ENCODE data around the gene GIT2. TPM values are rescaled to one million over a fixed set of nuclear protein-coding genes. Genes with fewer than 3 reads are reported as not detected.
A peak's percentile ranks its signal among the peaks of the same experiment; 100 is the strongest.

Gene GIT2
- total RNA-seq, 3 donors from 2014 or later: 33.3 to 46.2 (median 39.6) TPM

DNA sequence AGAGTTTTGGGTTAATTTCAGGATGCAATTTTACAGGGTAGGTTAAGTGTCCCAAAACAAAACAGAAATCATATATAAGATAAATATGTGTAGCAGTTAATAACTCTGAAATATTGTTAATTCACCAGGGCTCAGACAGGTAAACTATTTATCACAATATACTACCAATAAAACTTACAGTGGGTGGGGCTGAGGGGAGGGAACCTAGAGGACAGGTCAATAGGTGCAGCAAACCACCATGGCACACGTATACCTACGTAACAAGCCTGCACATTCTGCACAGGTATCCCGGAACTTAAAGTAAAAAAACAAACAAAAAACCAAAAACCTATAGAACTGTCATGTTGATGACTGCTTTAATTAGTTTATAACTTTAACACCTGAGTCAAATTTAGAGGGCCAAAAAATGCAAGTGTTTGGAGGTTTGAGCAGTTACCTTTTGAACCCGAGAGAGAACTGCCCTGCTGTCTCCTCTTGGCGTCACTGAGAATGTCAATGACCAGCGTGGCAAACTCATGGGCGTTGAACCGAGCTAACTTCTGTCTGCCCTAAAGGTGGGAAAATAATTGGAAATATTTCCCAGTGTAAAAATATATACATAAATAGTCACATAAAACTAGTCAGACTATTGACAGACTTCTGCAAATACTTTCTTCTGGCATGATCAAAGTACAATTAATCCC is 36.6 kb downstream of the GIT2 start:
- intact Hi-C loops (cut with DNase I, micrococcal nuclease): no loop called here
- Histone ChIP-seq H3K9me3 (no peaks in the 10 kb centered on the region), H3K4me3 (no peak overlapping the region), H3K36me3 (ENCODE audit: low read depth) (no peaks in the 10 kb centered on the region), H3K4me1 (ENCODE audit: low read depth) (peaks cover 4% of the 10 kb centered on the region)
- DNase-seq (peak in 1 of 3 donors; percentile 35), ATAC-seq (peak; percentile 59)
- TF ChIP-seq, protein P1, sequence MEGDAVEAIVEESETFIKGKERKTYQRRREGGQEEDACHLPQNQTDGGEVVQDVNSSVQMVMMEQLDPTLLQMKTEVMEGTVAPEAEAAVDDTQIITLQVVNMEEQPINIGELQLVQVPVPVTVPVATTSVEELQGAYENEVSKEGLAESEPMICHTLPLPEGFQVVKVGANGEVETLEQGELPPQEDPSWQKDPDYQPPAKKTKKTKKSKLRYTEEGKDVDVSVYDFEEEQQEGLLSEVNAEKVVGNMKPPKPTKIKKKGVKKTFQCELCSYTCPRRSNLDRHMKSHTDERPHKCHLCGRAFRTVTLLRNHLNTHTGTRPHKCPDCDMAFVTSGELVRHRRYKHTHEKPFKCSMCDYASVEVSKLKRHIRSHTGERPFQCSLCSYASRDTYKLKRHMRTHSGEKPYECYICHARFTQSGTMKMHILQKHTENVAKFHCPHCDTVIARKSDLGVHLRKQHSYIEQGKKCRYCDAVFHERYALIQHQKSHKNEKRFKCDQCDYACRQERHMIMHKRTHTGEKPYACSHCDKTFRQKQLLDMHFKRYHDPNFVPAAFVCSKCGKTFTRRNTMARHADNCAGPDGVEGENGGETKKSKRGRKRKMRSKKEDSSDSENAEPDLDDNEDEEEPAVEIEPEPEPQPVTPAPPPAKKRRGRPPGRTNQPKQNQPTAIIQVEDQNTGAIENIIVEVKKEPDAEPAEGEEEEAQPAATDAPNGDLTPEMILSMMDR (IDR thresholded peaks at IDR 0.05): no peak

DNA sequence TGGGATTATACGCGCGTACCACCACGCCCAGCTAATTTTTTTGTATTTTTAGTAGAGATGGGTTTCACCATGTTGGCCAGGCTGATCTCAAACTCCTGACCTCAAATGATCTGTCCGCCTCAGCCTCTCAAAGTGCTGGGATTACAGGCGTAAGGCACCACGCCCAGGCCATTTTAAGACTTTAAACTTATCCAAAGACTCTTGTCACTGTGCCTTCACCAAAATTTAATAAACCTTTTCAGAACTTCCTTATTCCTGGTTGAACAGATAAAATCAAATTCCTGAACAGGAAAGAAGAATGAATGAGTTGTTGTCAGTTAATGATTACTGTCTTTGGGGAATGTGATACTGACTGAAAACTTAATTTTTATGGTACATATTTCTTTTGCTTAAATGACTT is 37.8 kb downstream of the GIT2 start:
- no peaks in the 10 kb centered on the region for H3K36me3 ChIP-seq (ENCODE audit: low read depth)
- ATAC-seq: peak; percentile 45
- DNase-seq: no peak
- TF ChIP-seq, protein P1 (IDR thresholded peaks at IDR 0.05): no peak
- H3K9me3 ChIP-seq: no peaks in the 10 kb centered on the region
- no peak overlapping the region for H3K4me3 ChIP-seq
- H3K4me1 ChIP-seq (ENCODE audit: low read depth): peaks cover 4% of the 10 kb centered on the region
- intact Hi-C loops (cut with DNase I, micrococcal nuclease): no loop called here

DNA sequence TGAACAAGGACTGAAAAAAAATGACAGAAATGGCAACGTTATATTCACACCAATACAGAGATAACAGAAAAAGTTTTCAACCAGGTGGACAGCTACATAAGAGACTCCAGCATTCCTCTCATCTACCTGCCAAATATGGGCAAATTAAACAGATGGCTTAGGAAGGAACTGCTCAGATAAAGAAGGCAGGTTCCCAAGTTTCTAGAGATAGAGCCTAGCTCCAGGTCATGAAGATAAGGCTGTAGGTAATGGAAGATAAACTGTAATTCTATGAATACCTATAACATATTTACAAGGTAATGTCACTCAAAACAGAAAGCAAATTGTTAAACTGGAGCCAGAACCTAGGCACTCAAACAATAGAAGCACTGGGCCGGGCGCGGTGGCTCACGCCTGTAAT is 42.5 kb downstream of the GIT2 start:
- ATAC-seq: peak; percentile 10
- TF ChIP-seq, protein P1 (IDR thresholded peaks at IDR 0.05): no peak
- H3K9me3 ChIP-seq: no peaks in the 10 kb centered on the region
- H3K4me1 ChIP-seq (ENCODE audit: low read depth): peaks cover 11% of the 10 kb centered on the region
- DNase-seq: no peak
- intact Hi-C loops (cut with DNase I, micrococcal nuclease): no loop called here
- H3K4me3 ChIP-seq: no peak overlapping the region
- H3K36me3 ChIP-seq (ENCODE audit: low read depth): peaks cover 3% of the 10 kb centered on the region

DNA sequence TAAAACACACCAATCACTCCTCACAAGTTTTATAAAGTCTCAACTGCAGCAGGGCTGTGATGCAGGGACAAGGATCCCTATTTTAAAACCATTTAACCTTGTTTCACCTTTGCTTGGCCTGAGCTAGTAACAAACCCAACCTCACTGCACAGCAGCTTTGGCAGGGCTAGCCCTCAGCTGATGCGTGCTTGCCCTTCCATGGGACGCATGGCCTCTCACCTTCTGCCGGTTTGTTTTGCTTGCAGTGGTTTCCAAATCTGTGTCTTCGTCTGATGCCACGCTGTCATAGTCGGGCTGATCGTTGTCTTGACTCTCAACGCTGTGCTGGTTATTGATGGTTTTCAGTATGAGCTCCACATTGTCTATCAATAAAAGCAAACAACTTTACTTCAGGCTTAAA is 43.3 kb downstream of the GIT2 start:
- TF ChIP-seq, protein P1 (IDR thresholded peaks at IDR 0.05): no peak
- DNase-seq (no peak), ATAC-seq (no peak)
- H3K9me3 ChIP-seq: no peaks in the 10 kb centered on the region
- peaks cover 14% of the 10 kb centered on the region for H3K4me1 ChIP-seq (ENCODE audit: low read depth)
- no peak overlapping the region for H3K4me3 ChIP-seq
- intact Hi-C loops (cut with DNase I, micrococcal nuclease): no loop called here
- H3K36me3 ChIP-seq (ENCODE audit: low read depth): peaks cover 3% of the 10 kb centered on the region

DNA sequence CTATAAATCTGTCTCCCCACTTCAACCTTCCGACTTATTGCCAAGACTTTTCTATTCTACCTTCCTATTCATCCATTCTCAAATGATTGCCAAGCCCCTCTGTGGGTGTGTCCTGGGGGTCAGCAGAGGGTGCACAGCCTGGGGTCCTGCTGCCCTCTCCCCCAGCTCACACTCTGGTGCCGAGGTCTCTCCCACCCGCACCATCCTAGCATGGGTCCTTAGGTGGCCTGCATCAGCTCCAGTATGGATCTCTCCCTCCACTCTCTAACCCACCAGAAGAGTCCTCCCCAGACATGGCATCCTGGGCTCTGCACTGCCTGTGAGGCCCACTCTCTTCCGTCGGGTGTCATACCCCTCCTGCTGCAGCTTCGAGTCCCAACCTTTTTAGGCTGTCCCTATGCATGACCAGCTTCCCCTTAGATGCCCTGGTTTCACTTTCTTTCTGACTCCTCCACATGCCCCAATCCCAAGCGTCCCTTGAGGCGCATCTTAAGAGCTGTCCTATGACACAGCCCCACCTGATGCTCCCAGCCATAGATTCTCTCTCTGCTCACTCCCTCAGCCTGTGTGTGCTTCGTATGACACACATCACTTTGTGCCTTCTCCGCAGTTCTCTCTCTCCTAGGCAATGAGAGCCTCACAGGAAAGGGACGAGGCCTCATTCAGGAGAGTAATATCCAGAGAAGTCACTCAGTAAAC is 43.9 kb downstream of the GIT2 start:
- intact Hi-C loops (cut with DNase I, micrococcal nuclease): no loop called here
- ATAC-seq: peak; percentile 42

More for the DNA sequence above, 43.9 kb downstream of the GIT2 start:
- no peak overlapping the region for H3K4me3 ChIP-seq
- H3K36me3 ChIP-seq (ENCODE audit: low read depth): peaks cover 3% of the 10 kb centered on the region
- TF ChIP-seq, protein P1 (IDR thresholded peaks at IDR 0.05): no peak
- H3K9me3 ChIP-seq: no peaks in the 10 kb centered on the region
- peaks cover 15% of the 10 kb centered on the region for H3K4me1 ChIP-seq (ENCODE audit: low read depth)
- no peak for DNase-seq
